Right lobe of liver (tissue), 4 donors: ENCODE results near the gene SCARF2.

Experiments
- POLR2A ChIP-seq: fragments of 450-650 bp; IDR thresholded peaks from one replicate; pipeline ENCODE4 v1.6.1; 2017; ENCODE audit warnings: antibody characterized with exemption, mild to moderate bottlenecking
- TF ChIP-seq, protein P1 (sequence below), 4 donors: fragments of 200-600 bp in 3 of 4; fragments of 450-650 bp in 1 of 4; IDR thresholded peaks; one replicate each; pipeline versions ENCODE4 v1.5.1 to v1.8.0; 2016 to 2022; ENCODE audit warnings: antibody characterized with exemption in 4 of 4, mild to moderate bottlenecking in 2 of 4
- donor health status: DM: no; HTN: no; CAD: no.
- donor health status: DM: no; HTN: no; CAD: no.
- donor health status: DM: no; HTN: yes; CAD: no.

DNA sequence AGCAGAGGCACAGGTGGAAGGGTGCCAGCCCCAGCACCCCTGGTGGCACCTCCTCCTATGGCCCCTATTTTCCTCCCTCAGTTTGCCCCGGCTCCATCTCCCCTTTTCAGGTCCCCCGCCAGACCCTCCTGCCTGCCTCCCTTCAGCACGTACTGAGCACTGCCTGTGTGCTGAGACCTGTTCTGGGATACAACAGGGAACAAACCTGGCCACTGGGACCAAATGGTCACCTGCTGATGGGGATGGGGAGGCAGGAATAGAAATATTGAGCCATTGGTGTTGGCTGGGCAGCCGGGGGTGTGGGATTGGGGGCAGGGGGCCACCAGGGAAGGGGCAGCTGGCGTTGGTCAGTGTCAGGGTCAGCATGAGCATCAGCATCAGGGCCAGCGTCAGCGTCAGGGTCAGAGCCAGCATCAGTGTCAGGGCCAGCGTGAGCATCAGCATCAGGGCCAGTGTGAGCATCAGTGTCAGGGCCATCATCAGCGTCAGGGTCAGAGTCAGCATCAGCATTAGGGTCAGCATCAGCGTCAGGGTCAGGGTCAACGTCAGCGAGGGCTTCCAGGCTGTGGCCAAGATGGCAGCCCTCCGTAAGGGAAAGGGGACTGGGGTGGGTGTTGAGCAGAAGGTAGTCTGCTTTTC, 36.1 kb downstream of the SCARF2 start:
- TF ChIP-seq, protein P1, sequence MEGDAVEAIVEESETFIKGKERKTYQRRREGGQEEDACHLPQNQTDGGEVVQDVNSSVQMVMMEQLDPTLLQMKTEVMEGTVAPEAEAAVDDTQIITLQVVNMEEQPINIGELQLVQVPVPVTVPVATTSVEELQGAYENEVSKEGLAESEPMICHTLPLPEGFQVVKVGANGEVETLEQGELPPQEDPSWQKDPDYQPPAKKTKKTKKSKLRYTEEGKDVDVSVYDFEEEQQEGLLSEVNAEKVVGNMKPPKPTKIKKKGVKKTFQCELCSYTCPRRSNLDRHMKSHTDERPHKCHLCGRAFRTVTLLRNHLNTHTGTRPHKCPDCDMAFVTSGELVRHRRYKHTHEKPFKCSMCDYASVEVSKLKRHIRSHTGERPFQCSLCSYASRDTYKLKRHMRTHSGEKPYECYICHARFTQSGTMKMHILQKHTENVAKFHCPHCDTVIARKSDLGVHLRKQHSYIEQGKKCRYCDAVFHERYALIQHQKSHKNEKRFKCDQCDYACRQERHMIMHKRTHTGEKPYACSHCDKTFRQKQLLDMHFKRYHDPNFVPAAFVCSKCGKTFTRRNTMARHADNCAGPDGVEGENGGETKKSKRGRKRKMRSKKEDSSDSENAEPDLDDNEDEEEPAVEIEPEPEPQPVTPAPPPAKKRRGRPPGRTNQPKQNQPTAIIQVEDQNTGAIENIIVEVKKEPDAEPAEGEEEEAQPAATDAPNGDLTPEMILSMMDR (IDR thresholded peaks at IDR 0.05): no peak
- TF ChIP-seq POLR2A: no peak
